ENCODE results near the gene GINS2.
A peak's percentile ranks its signal among the peaks of the same experiment; 100 is the strongest.

GINS2 gene

DNA sequence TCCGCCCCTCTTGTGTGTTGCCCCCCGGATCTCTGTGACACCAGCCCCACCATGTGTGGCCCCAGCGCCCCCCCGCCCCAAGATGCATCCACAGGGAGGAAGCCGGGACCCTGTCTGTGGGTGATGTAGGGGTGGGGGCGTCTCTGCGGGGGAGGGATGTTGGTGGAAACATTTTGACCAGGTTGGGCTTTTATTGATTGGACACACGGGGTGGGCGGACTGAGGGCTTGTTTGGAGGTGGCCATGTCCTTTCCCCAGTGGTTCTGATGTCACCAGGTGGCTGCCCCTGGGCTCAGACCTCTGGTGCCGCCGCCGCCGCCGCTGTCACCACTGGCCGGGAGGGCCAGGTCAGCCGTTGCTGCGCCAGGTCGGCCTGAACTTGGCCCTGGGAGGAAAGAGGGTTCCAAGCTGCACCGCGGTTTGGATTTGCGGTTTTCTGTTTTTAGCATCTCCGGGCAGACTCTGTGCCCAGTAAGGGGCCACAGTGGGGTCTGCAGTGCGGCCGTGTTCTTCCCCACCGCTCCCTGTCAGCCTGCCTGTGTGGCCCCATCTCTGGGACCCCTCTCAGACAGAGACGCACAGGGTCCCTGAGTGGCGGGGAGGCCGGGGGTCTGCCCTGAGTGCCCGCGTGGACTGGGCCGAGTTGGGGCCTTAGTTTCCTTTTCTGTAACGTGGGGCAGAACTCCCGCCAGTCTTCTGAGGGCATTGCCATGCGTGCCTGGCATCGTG is 55.9 kb downstream of the GINS2 start:
- Histone ChIP-seq H3K27me3 (replicated peaks) (no peaks in the 10 kb centered on the region), H3K4me3 (ENCODE audit: low read depth, low read length) (no peak overlapping the region), H3K36me3 (replicated peaks) (no peaks in the 10 kb centered on the region), H3K27ac (no peak overlapping the region)
- in situ Hi-C loops (cut with HindIII; ENCODE audit: low pct_ligation_motif_present, low sequenced_read_pairs): no loop called here
- no peak for TF ChIP-seq CTCF (IDR thresholded peaks at IDR 0.05; ENCODE audit: low read depth, low read length, missing control alignments)
- no peak for DNase-seq

DNA sequence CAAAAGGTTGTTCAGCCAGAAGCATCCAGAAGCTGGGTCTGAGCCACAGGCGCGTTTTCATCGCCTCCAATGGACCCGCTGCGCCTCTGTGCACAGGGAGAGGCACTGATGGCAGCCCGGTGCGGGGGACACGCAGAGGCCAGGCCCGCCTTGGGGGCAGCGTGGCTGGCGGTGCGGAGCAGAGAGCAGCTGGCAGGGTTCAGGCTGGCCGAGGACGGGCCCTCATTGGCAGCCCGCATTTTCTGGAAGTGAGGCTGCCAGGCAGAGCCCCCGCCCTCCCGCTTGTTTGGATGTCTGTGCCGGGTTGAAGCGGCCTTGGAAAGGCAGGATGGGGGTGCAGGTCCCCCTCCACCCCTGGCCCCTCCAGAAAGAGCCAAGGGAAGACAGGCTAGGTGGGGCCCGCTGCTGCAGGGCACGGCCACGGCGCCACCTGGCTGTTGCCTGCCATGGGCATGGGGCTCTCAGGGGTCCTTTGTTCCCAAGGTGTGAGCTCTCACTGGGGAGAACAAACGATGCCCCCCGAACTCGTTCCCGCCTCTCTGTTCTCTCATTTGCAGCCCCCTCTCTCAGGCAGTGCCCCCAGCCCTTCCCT is 56.9 kb downstream of the GINS2 start:
- in situ Hi-C loops (cut with HindIII; ENCODE audit: low pct_ligation_motif_present, low sequenced_read_pairs): no loop called here
- TF ChIP-seq CTCF (IDR thresholded peaks at IDR 0.05; ENCODE audit: low read depth, low read length, missing control alignments): peak; percentile 25
- Histone ChIP-seq H3K36me3 (replicated peaks) (no peaks in the 10 kb centered on the region), H3K27ac (no peak overlapping the region), H3K27me3 (replicated peaks) (no peaks in the 10 kb centered on the region), H3K4me3 (ENCODE audit: low read depth, low read length) (no peak overlapping the region)
- DNase-seq: no peak

DNA sequence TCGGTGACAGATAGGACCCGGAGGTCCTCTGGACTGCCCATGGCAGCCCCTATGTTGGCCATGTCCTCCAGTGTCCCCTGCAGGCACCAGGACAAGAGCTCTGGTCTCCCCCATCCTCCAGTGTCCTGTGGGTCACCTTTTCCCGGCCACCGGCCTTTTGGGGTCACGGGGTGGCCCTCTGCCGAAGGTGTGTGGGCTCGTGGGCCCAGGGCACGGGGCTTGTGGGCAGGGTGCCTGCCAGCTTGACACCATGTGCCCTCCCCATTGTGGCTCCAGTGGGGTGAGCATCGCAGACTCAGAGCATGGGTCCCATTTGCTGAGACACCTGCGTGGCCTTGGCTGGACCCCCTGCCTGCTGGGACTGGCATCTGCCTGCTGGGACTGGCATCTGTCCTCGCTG is 57.5 kb downstream of the GINS2 start:
- in situ Hi-C loops (cut with HindIII; ENCODE audit: low pct_ligation_motif_present, low sequenced_read_pairs): no loop called here
- Histone ChIP-seq H3K4me3 (ENCODE audit: low read depth, low read length) (no peak overlapping the region), H3K27ac (no peak overlapping the region), H3K36me3 (replicated peaks) (no peaks in the 10 kb centered on the region), H3K27me3 (replicated peaks) (no peaks in the 10 kb centered on the region)
- no peak for DNase-seq
- no peak for TF ChIP-seq CTCF (IDR thresholded peaks at IDR 0.05; ENCODE audit: low read depth, low read length, missing control alignments)

GRCh38 chr16:85629853-85630252 is 58.9 kb downstream of the GINS2 start:
- DNase-seq: no peak
- no peak for TF ChIP-seq CTCF (IDR thresholded peaks at IDR 0.05; ENCODE audit: low read depth, low read length, missing control alignments)
- Histone ChIP-seq H3K36me3 (replicated peaks) (no peaks in the 10 kb centered on the region), H3K27me3 (replicated peaks) (no peaks in the 10 kb centered on the region), H3K4me3 (ENCODE audit: low read depth, low read length) (no peak overlapping the region), H3K27ac (no peak overlapping the region)
- in situ Hi-C loops (cut with HindIII; ENCODE audit: low pct_ligation_motif_present, low sequenced_read_pairs): no loop called here

DNA sequence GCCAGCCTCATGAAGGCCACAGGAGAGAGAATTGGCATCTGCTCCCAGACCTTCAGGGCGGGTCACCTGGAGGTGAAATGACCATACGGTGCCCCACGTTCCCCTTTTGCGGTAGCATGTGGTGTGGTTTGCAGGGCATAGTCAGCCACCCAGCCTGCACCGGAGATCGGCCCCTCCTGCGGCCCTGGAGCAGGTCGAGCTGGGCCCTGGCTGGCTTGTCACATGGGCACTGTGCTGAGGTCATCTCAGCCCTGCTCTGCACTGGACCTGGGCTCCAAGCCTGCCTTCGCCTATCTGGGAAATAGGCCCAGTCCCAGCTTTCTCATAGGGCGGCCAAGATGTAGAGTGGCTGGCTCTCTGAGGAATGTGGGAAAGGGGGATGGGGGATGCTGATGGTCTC is 59.4 kb downstream of the GINS2 start:
- Histone ChIP-seq H3K27ac (no peak overlapping the region), H3K36me3 (replicated peaks) (no peaks in the 10 kb centered on the region), H3K4me3 (ENCODE audit: low read depth, low read length) (no peak overlapping the region), H3K27me3 (replicated peaks) (no peaks in the 10 kb centered on the region)
- no peak for TF ChIP-seq CTCF (IDR thresholded peaks at IDR 0.05; ENCODE audit: low read depth, low read length, missing control alignments)
- in situ Hi-C loops (cut with HindIII; ENCODE audit: low pct_ligation_motif_present, low sequenced_read_pairs): no loop called here
- DNase-seq: no peak

DNA sequence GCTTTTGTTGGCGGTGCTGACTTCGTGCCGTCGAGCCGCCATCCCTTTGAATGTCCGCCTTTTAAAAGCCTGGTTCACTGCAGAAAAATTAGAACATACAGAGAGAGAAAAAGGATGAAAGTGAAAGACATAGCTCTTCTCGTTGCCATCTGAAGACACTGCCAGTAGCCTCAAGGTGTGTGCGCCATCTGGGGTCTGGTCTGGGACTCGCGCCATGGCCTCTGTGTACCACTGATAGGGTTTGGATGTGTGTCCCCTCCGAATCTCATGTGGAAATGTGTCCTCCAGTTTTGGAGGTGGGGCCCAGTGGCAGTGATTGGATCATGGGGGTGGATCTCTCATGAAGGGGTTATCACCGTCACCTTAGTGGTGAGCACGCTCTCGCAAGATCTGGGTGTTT is 60.1 kb downstream of the GINS2 start:
- H3K27ac ChIP-seq: no peak overlapping the region
- in situ Hi-C loops (cut with HindIII; ENCODE audit: low pct_ligation_motif_present, low sequenced_read_pairs): no loop called here
- H3K36me3 ChIP-seq (replicated peaks): no peaks in the 10 kb centered on the region
- DNase-seq: no peak
- peak; percentile 33 for TF ChIP-seq CTCF (IDR thresholded peaks at IDR 0.05; ENCODE audit: low read depth, low read length, missing control alignments)
- H3K27me3 ChIP-seq (replicated peaks): no peaks in the 10 kb centered on the region
- no peak overlapping the region for H3K4me3 ChIP-seq (ENCODE audit: low read depth, low read length)

Measured in brain microvascular endothelial cell (primary cell).